Renal cortex interstitium (tissue), 11 donors: ENCODE measurements around the gene ANKRD6. TPM values are rescaled to one million over a fixed set of nuclear protein-coding genes. Genes with fewer than 3 reads are reported as not detected.

Source experiments
- DNase-seq, 11 donors: peaks; one replicate each; pipeline ENCODE4 v3.0.0-alpha.2; 2013; ENCODE audit warnings: low read depth in 9 of 11, low spot score in 4 of 11; ENCODE audit errors: extremely low read depth in 1 of 11
- polyA plus RNA-seq, 3 donors: library from polyadenylated mRNA; unstranded; fragments of 120-200 nt; gene quantifications; one replicate each; pipeline ENCODE4 v1.2.1, GENCODE V29; 2013; ENCODE audit not compliant: insufficient read length in 3 of 3

The ANKRD6 gene
- polyA plus RNA-seq, 3 donors, result 23.4 to 44.8 (median 26.4) TPM

- no peak for DNase-seq
These were observed 224.7 kb downstream of the ANKRD6 start for GRCh38 chr6:89657445-89658158.

GRCh38 chr6:89660981-89661380 is 228.0 kb downstream of the ANKRD6 start:
- no peak for DNase-seq

GRCh38 chr6:89661559-89661958 is 228.6 kb downstream of the ANKRD6 start:
- no peak for DNase-seq

- DNase-seq, result no peak
These were observed 229.8 kb downstream of the ANKRD6 start for GRCh38 chr6:89662659-89663223.

- no peak for DNase-seq
These were observed 235.1 kb downstream of the ANKRD6 start for GRCh38 chr6:89667872-89668556.

GRCh38 chr6:89669002-89669401 is 236.1 kb downstream of the ANKRD6 start:
- no peak for DNase-seq

GRCh38 chr6:89670935-89671565 is 238.1 kb downstream of the ANKRD6 start:
- no peak for DNase-seq

GRCh38 chr6:89675949-89676748 is 243.2 kb downstream of the ANKRD6 start:
- no peak for DNase-seq

GRCh38 chr6:89678531-89678930 is 245.6 kb downstream of the ANKRD6 start:
- no peak for DNase-seq

GRCh38 chr6:89679215-89680120 is 246.5 kb downstream of the ANKRD6 start:
- DNase-seq, result no peak

- no peak for DNase-seq
These were observed 247.2 kb downstream of the ANKRD6 start for GRCh38 chr6:89680150-89680549.

- DNase-seq, result no peak
These were observed 247.6 kb downstream of the ANKRD6 start for GRCh38 chr6:89680551-89680950.

- no peak for DNase-seq
These were observed 249.1 kb downstream of the ANKRD6 start for GRCh38 chr6:89681983-89682564.

GRCh38 chr6:89682991-89683390 is 250.0 kb downstream of the ANKRD6 start:
- DNase-seq, result no peak
